Erythroblast (primary cell): Measurements from ENCODE around the gene C14orf180.

ENCODE experiments used
- GATA1 ChIP-seq: IDR thresholded peaks from 2 replicates; pipeline ENCODE4 v1.6.1; 2011; ENCODE audit warnings: low read depth, mild to moderate bottlenecking, control low read depth, low read length, moderate library complexity
- POLR2A ChIP-seq: IDR thresholded peaks from 2 replicates; pipeline ENCODE4 v1.6.1; 2011; ENCODE audit warnings: mild to moderate bottlenecking, low read length

DNA sequence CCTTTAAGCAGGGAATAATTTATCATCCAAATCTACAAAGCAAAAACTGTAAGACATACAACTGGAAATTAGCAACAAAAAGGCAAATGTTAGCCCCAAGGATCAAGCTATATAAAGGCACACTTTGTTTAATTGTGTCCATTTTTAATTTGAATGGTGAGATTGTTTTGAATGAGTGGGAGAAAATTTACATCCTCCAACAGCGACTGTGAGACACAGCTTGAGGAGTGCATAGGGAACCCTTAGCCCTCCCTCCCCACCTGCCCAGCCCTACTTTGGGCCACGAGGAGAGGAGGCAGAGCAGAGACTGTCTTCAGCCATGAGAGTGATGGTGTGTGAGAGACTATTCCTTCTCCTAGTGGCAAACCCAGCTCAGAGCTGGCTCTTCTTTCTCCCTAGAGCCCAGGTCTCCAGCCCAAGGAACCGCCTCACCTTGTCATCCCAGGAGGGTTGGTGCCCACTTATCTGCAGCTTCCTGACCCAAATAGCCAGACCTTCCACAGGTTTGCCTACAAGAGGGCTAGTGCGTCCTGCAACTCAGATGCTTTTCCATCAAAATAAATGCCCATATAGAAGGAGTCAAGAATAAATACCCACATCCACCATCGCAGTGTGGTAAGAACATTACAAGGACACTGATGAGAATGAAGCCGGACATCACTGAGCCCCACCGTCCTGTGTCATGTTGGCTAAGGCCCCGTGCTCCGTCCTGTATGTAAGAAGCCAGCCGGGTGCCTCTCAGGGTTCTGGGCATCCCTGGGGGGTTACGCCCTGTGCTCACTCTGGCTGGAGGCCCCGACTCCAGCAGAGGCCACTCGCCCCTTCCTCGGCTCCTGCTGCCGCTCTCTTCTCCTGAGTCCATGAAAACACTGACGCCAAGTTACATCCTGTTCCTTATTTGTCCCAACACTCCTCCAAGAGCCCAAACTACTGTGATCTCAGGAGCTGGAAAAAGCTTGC is 36.4 kb upstream of the C14orf180 start:
- TF ChIP-seq POLR2A (no peak), GATA1 (no peak)
